SK-N-MC (cell line): ENCODE data around the gene PREX1.

Experiments
- EZH2 ChIP-seq: fragments of 200-600 bp; sonication (generic); IDR thresholded peaks from one replicate; pipeline ENCODE4 v1.6.1; 2017; ENCODE audit warnings: antibody characterized with exemption
- FOXP2 ChIP-seq: optimal IDR thresholded peaks from 2 replicates; pipeline ENCODE3; 2011; ENCODE audit warnings: mild to moderate bottlenecking, moderate library complexity; ENCODE audit not compliant: insufficient read depth; ENCODE audit errors: extremely low read length, control extremely low read depth
- POLR2AphosphoS5 ChIP-seq: IDR thresholded peaks from 2 replicates; pipeline ENCODE4 v1.6.1; 2012; ENCODE audit warnings: mild to moderate bottlenecking, low read depth, low read length, borderline replicate concordance

DNA sequence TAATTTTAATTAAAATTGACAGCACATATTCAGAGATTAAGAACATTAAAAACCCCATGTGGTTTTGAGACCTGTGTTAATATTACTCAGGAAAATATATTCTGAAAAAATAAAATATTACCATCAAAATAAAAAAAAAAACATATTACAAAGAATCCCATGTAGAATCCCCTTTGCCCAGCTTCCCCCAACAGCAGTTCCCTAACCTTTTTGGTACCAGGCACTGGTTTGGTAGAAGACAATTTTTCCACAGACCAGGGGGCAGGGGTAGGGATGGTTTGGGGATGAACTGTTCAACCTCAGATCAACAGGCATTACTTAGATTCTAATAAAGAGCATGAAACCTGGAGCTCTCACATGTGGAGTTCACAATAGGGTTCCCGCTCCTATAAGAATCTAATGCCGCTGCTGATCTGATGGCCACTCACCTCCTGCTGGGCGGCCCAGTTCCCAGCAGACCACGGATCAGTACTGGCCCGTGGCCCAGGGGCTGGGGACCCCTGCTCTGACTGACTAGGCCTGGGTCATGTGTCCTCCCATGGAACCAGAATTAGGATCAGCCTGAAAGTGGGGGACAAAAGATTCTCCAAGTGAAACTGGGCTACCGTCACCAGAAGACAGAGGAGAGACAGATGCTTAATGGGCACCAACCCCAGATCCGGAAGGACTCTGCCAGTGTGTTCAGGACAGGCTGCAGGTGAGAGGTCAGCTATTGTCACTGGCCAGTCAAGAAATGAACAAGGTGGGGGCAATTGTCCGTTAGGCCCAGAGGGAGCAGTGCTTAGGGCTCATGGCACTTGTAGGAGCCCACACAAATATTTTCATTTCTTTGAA is 235.5 kb downstream of the PREX1 start:
- TF ChIP-seq POLR2AphosphoS5 (no peak), EZH2 (no peak), FOXP2 (no peak)
